ENCODE results near the gene TNS3. TPM values are rescaled to one million over a fixed set of nuclear protein-coding genes. Genes with fewer than 3 reads are reported as not detected.

TNS3 gene
- total and polyA plus RNA-seq, 2 of the 13 experiments (the other 11 are each of a cell fraction or from before 2014, with no cell fraction given) = 52.9 to 55.7 TPM

DNA sequence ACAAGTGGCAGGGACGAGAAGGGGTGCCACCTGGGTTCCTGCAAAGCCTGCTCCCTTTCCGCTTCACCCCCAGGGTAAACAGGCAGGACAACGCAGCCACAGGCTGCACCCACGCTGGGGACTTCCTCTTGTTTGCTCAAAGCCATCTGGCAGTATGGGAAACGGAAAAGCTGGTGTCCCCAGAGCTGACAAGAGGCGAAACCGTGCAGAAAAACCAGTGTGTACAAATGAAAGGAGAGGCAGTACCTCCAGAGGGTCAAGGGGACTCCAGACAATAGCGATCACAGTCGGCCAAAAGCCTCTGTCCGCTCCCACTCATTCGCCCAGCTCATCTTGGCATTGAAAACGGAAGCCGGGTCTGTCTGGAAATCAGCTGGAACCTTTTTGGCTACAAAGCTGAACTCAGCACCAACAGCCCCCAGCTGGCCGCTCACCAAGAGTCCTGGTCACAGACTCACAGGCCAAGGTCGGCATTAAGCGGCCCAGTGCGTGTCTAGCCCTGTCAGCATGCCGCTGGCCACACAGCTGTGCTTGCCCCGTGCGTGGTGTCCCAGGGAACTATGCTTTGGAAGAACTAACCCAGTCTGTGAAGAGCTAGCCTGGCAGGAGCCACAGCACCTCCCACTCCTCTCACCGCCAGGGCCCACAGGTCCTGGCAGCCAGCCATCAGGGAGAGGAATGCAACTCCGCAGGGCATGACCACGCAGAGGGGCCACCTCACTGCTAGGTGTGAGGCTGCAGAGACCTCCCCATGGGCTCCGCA, 10.4 kb downstream of the TNS3 start (continued):
- TF ChIP-seq, protein P1, sequence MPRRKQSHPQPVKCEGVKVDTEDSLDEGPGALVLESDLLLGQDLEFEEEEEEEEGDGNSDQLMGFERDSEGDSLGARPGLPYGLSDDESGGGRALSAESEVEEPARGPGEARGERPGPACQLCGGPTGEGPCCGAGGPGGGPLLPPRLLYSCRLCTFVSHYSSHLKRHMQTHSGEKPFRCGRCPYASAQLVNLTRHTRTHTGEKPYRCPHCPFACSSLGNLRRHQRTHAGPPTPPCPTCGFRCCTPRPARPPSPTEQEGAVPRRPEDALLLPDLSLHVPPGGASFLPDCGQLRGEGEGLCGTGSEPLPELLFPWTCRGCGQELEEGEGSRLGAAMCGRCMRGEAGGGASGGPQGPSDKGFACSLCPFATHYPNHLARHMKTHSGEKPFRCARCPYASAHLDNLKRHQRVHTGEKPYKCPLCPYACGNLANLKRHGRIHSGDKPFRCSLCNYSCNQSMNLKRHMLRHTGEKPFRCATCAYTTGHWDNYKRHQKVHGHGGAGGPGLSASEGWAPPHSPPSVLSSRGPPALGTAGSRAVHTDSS (CRISPR knock-in tag; conservative IDR thresholded peaks at IDR 0.05) = no peak
- no peak for TF ChIP-seq TCF12 (IDR thresholded peaks at IDR 0.05)
- TF ChIP-seq TCF12 (CRISPR knock-in tag; IDR thresholded peaks at IDR 0.05) = 0 out of 2 replicates have a peak, but pooled peaks have one; percentile 68
- peak; percentile 63 for TF ChIP-seq POLR2G (IDR thresholded peaks at IDR 0.05; ENCODE audit: low read depth, low read length)
- no peak for TF ChIP-seq SCMH1 (CRISPR knock-in tag; IDR thresholded peaks at IDR 0.05; ENCODE audit: borderline replicate concordance)
- TF ChIP-seq, protein P2, sequence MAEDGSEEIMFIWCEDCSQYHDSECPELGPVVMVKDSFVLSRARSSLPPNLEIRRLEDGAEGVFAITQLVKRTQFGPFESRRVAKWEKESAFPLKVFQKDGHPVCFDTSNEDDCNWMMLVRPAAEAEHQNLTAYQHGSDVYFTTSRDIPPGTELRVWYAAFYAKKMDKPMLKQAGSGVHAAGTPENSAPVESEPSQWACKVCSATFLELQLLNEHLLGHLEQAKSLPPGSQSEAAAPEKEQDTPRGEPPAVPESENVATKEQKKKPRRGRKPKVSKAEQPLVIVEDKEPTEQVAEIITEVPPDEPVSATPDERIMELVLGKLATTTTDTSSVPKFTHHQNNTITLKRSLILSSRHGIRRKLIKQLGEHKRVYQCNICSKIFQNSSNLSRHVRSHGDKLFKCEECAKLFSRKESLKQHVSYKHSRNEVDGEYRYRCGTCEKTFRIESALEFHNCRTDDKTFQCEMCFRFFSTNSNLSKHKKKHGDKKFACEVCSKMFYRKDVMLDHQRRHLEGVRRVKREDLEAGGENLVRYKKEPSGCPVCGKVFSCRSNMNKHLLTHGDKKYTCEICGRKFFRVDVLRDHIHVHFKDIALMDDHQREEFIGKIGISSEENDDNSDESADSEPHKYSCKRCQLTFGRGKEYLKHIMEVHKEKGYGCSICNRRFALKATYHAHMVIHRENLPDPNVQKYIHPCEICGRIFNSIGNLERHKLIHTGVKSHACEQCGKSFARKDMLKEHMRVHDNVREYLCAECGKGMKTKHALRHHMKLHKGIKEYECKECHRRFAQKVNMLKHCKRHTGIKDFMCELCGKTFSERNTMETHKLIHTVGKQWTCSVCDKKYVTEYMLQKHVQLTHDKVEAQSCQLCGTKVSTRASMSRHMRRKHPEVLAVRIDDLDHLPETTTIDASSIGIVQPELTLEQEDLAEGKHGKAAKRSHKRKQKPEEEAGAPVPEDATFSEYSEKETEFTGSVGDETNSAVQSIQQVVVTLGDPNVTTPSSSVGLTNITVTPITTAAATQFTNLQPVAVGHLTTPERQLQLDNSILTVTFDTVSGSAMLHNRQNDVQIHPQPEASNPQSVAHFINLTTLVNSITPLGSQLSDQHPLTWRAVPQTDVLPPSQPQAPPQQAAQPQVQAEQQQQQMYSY (CRISPR knock-in tag; IDR thresholded peaks at IDR 0.05) = no peak
- TF ChIP-seq MIER3 (CRISPR knock-in tag; IDR thresholded peaks at IDR 0.05; ENCODE audit: borderline replicate concordance) = no peak
- TF ChIP-seq, protein P3, sequence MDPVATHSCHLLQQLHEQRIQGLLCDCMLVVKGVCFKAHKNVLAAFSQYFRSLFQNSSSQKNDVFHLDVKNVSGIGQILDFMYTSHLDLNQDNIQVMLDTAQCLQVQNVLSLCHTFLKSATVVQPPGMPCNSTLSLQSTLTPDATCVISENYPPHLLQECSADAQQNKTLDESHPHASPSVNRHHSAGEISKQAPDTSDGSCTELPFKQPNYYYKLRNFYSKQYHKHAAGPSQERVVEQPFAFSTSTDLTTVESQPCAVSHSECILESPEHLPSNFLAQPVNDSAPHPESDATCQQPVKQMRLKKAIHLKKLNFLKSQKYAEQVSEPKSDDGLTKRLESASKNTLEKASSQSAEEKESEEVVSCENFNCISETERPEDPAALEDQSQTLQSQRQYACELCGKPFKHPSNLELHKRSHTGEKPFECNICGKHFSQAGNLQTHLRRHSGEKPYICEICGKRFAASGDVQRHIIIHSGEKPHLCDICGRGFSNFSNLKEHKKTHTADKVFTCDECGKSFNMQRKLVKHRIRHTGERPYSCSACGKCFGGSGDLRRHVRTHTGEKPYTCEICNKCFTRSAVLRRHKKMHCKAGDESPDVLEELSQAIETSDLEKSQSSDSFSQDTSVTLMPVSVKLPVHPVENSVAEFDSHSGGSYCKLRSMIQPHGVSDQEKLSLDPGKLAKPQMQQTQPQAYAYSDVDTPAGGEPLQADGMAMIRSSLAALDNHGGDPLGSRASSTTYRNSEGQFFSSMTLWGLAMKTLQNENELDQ (CRISPR knock-in tag; IDR thresholded peaks at IDR 0.05; ENCODE audit: borderline replicate concordance) = peak; percentile 8; the same call in 1 of the 2 replicates
- TF ChIP-seq KLF11 (CRISPR knock-in tag; IDR thresholded peaks at IDR 0.05) = no peak
- no peak for TF ChIP-seq KDM1A (CRISPR knock-in tag; IDR thresholded peaks at IDR 0.05)
- TF ChIP-seq IKZF4 (CRISPR knock-in tag; IDR thresholded peaks at IDR 0.05; ENCODE audit: borderline replicate concordance, low read depth, not compliant biosample characterization) = no peak
- TF ChIP-seq, protein P4, sequence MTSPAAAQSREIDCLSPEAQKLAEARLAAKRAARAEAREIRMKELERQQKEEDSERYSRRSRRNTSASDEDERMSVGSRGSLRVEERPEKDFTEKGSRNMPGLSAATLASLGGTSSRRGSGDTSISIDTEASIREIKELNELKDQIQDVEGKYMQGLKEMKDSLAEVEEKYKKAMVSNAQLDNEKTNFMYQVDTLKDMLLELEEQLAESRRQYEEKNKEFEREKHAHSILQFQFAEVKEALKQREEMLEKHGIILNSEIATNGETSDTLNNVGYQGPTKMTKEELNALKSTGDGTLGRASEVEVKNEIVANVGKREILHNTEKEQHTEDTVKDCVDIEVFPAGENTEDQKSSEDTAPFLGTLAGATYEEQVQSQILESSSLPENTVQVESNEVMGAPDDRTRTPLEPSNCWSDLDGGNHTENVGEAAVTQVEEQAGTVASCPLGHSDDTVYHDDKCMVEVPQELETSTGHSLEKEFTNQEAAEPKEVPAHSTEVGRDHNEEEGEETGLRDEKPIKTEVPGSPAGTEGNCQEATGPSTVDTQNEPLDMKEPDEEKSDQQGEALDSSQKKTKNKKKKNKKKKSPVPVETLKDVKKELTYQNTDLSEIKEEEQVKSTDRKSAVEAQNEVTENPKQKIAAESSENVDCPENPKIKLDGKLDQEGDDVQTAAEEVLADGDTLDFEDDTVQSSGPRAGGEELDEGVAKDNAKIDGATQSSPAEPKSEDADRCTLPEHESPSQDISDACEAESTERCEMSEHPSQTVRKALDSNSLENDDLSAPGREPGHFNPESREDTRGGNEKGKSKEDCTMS (CRISPR knock-in tag; conservative IDR thresholded peaks at IDR 0.05) = no peak
- TF ChIP-seq, protein P5, sequence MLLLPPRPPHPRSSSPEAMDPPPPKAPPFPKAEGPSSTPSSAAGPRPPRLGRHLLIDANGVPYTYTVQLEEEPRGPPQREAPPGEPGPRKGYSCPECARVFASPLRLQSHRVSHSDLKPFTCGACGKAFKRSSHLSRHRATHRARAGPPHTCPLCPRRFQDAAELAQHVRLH (CRISPR knock-in tag; IDR thresholded peaks at IDR 0.05; ENCODE audit: borderline replicate concordance, low read depth) = no peak
- TF ChIP-seq ZKSCAN1 (IDR thresholded peaks at IDR 0.05; ENCODE audit: low read length) = no peak
- TF ChIP-seq, protein P6, sequence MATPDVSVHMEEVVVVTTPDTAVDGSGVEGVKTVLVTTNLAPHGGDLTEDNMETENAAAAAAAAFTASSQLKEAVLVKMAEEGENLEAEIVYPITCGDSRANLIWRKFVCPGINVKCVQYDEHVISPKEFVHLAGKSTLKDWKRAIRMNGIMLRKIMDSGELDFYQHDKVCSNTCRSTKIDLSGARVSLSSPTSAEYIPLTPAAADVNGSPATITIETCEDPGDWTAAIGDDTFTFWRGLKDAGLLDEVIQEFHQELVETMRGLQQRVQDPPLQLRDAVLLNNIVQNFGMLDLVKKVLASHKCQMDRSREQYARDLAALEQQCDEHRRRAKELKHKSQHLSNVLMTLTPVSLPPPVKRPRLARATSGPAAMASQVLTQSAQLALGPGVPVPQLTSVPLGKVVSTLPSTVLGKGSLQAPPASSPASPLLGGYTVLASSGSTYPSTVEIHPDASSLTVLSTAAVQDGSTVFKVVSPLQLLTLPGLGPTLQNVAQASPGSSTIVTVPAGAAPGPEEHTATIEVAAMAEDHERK (CRISPR knock-in tag; IDR thresholded peaks at IDR 0.05; ENCODE audit: low read depth) = no peak
- TF ChIP-seq ZNF543 (CRISPR knock-in tag; IDR thresholded peaks at IDR 0.05) = peak; percentile 84

All from HepG2 (cell line).